ENCODE measurements around the gene NPC1L1.

The NPC1L1 gene

GRCh38 chr7:44536090-44536489 is 5.0 kb downstream of the NPC1L1 start:
- no peak for DNase-seq (ENCODE audit: low read depth in 3 of 3)

GRCh38 chr7:44535348-44536064 is 5.6 kb downstream of the NPC1L1 start:
- DNase-seq (ENCODE audit: low read depth in 3 of 3): no peak

GRCh38 chr7:44534501-44534900 is 6.6 kb downstream of the NPC1L1 start:
- DNase-seq (ENCODE audit: low read depth in 3 of 3): peak; percentile 13 to 50 (median 25)

- no peak for DNase-seq (ENCODE audit: low read depth in 3 of 3)
These were observed 7.0 kb downstream of the NPC1L1 start for GRCh38 chr7:44534087-44534486.

GRCh38 chr7:44533301-44534055 is 7.7 kb downstream of the NPC1L1 start:
- no peak for DNase-seq (ENCODE audit: low read depth in 3 of 3)

- DNase-seq (ENCODE audit: low read depth in 3 of 3): no peak
These were observed 9.4 kb downstream of the NPC1L1 start for GRCh38 chr7:44531421-44532380.

- no peak for DNase-seq (ENCODE audit: low read depth in 3 of 3)
These were observed 10.1 kb downstream of the NPC1L1 start for GRCh38 chr7:44530990-44531389.

- DNase-seq (ENCODE audit: low read depth in 3 of 3): no peak
These were observed 16.2 kb downstream of the NPC1L1 start for GRCh38 chr7:44524811-44525388.

GRCh38 chr7:44522315-44522714 is 18.8 kb downstream of the NPC1L1 start:
- DNase-seq (ENCODE audit: low read depth in 3 of 3): no peak

- no peak for DNase-seq (ENCODE audit: low read depth in 3 of 3)
These were observed 19.6 kb downstream of the NPC1L1 start for GRCh38 chr7:44521347-44522095.

- DNase-seq (ENCODE audit: low read depth in 3 of 3): no peak
These were observed 20.6 kb downstream of the NPC1L1 start for GRCh38 chr7:44520574-44520973.

- no peak for DNase-seq (ENCODE audit: low read depth in 3 of 3)
These were observed 21.6 kb downstream of the NPC1L1 start for GRCh38 chr7:44519546-44519945.

GRCh38 chr7:44518761-44519160 is 22.4 kb downstream of the NPC1L1 start:
- no peak for DNase-seq (ENCODE audit: low read depth in 3 of 3)

GRCh38 chr7:44517175-44517574 is 24.0 kb downstream of the NPC1L1 start:
- no peak for DNase-seq (ENCODE audit: low read depth in 3 of 3)

- DNase-seq (ENCODE audit: low read depth in 3 of 3): no peak
These were observed 25.4 kb downstream of the NPC1L1 start for GRCh38 chr7:44515590-44516268.

GRCh38 chr7:44512736-44513135 is 28.4 kb downstream of the NPC1L1 start:
- no peak for DNase-seq (ENCODE audit: low read depth in 3 of 3)

GRCh38 chr7:44511863-44512468 is 29.2 kb downstream of the NPC1L1 start:
- no peak for DNase-seq (ENCODE audit: low read depth in 3 of 3)

- DNase-seq (ENCODE audit: low read depth in 3 of 3): no peak
These were observed 29.9 kb downstream of the NPC1L1 start for GRCh38 chr7:44511236-44511635.

- no peak for DNase-seq (ENCODE audit: low read depth in 3 of 3)
These were observed 32.7 kb downstream of the NPC1L1 start for GRCh38 chr7:44508328-44509030.
